DMS114 treated with DMSO at 0.1 percent for 48 hours (cell line): ENCODE results near the gene ICOS.

Experiments used
- DNase-seq: peaks from one replicate; lab custom pipeline; 2025; ENCODE audit not compliant: unreplicated experiment; lab: John Stamatoyannopoulos, UW

Gene ICOS

GRCh38 chr2:204005940-204006721 lies 69.6 kb downstream of the ICOS start:
- no peak for DNase-seq

GRCh38 chr2:204008352-204008751 lies 71.8 kb downstream of the ICOS start:
- DNase-seq, result no peak

GRCh38 chr2:204010628-204011560 lies 74.3 kb downstream of the ICOS start:
- DNase-seq, result no peak
